ENCODE measurements around the gene FEZF2. TPM values are rescaled to one million over a fixed set of nuclear protein-coding genes. Genes with fewer than 3 reads are reported as not detected.

FEZF2 gene
- total and polyA plus RNA-seq, 9 of the 15 experiments (the other 6 are each of a cell fraction or from before 2014, with no cell fraction given), result not detected

DNA sequence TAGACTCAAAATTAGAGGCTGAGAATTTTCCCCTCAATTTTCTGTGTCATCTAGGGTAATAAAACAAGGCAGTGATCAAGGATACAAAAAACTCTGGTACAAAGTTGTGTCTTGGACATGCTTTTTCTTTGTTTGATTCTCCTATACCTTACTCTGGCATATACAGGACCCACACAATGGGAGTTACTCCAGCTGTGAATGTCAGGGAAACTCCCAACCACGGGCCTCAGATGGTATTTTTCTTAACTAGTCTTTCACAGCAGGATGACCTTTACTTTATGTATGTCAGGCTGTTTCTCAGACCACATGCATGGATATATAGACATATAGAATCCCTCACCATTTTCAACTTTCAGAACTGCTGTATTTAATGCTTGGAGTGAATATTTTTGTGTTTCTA lies 41.3 kb downstream of the FEZF2 start:
- 0% methylated on average over 1 of the region's 1 CpG for WGBS (ENCODE audit: insufficient coverage, low coverage, missing lambda C conversion rate)
- in situ Hi-C loops (cut with MboI), result loop anchor here (10.0 kb wide), 1 partner anchor 223 kb away; no protein-coding TSS in a partner anchor
- no peak overlapping the region for H2AFZ ChIP-seq (ENCODE audit: low read depth, low read length)
- TF ChIP-seq ZNF263 (CRISPR knock-in tag; IDR thresholded peaks at IDR 0.05; ENCODE audit: borderline replicate concordance) (no peak), SUPT5H (IDR thresholded peaks at IDR 0.05) (no peak), ETS1 (conservative IDR thresholded peaks at IDR 0.05; ENCODE audit: control insufficient read depth, low read depth, low read length) (no peak), ZNF436 (CRISPR knock-in tag; IDR thresholded peaks at IDR 0.05) (no peak), POLR2H (tag; IDR thresholded peaks at IDR 0.05; ENCODE audit: low read depth) (no peak), MIER1 (IDR thresholded peaks at IDR 0.05; ENCODE audit: low read depth) (no peak), XRCC5 (IDR thresholded peaks at IDR 0.05; ENCODE audit: low read depth, low read length) (no peak), ZBTB43 (CRISPR knock-in tag; IDR thresholded peaks at IDR 0.05) (no peak)
- TF ChIP-seq, protein P1, sequence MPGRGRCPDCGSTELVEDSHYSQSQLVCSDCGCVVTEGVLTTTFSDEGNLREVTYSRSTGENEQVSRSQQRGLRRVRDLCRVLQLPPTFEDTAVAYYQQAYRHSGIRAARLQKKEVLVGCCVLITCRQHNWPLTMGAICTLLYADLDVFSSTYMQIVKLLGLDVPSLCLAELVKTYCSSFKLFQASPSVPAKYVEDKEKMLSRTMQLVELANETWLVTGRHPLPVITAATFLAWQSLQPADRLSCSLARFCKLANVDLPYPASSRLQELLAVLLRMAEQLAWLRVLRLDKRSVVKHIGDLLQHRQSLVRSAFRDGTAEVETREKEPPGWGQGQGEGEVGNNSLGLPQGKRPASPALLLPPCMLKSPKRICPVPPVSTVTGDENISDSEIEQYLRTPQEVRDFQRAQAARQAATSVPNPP (IDR thresholded peaks at IDR 0.05; ENCODE audit: borderline replicate concordance, insufficient read depth, insufficient read length), result no peak
- TF ChIP-seq, protein P2, sequence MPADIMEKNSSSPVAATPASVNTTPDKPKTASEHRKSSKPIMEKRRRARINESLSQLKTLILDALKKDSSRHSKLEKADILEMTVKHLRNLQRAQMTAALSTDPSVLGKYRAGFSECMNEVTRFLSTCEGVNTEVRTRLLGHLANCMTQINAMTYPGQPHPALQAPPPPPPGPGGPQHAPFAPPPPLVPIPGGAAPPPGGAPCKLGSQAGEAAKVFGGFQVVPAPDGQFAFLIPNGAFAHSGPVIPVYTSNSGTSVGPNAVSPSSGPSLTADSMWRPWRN (IDR thresholded peaks at IDR 0.05; ENCODE audit: low read depth), result no peak

More for the DNA sequence above, 41.3 kb downstream of the FEZF2 start:
- H3K9ac ChIP-seq (ENCODE audit: insufficient read depth in 1 of 2, low read depth in 2 of 2, low read length in 2 of 2), result no peak overlapping the region
- H3K36me3 ChIP-seq (ENCODE audit: control insufficient read depth, insufficient read depth, low read length), result no peaks in the 10 kb centered on the region
- ATAC-seq (no peak), FAIRE-seq (no peak), DNase-seq (ENCODE audit: extremely low read depth in 1 of 4, low spot score in 3 of 4) (no peak)
- ChIA-PET CTCF (ENCODE audit: low intra/inter-chr PET ratio) (interaction anchor here (0.6 kb wide), 1 partner anchor 228 kb away, joined by 3 read pairs; no protein-coding TSS in a partner anchor), POLR2A (interaction anchor here (1.0 kb wide), 1 partner anchor 85 kb away, joined by 3 read pairs; no protein-coding TSS in a partner anchor)
- no peaks in the 10 kb centered on the region for H4K20me1 ChIP-seq (replicated peaks; ENCODE audit: control insufficient read depth, insufficient read depth, low read length)
- no peaks in the 10 kb centered on the region for H3K27me3 ChIP-seq (ENCODE audit: control insufficient read depth in 2 of 2, insufficient read depth in 2 of 2, low read length in 2 of 2)
- H3K9me3 ChIP-seq (replicated peaks; ENCODE audit: control insufficient read depth, insufficient read depth, low read depth, low read length), result no peaks in the 10 kb centered on the region
- no TSS peak for BruUV-seq (replicated peaks)
- no peak overlapping the region for H3K4me3 ChIP-seq
- no peaks in the 10 kb centered on the region for H3K9me1 ChIP-seq (ENCODE audit: control insufficient read depth, insufficient read depth, low read length)
- no peak overlapping the region for H3K4me2 ChIP-seq (ENCODE audit: insufficient read depth, low read length)
- no peaks in the 10 kb centered on the region for H3K79me2 ChIP-seq (ENCODE audit: control insufficient read depth, insufficient read depth, low read length)
- H3K4me1 ChIP-seq (replicated peaks in 1 of 2; ENCODE audit: control insufficient read depth in 2 of 2, insufficient read depth in 2 of 2, low read length in 2 of 2), result no peaks in the 10 kb centered on the region
- intact Hi-C loops (cut with micrococcal nuclease), result loop anchor here (2.0 kb wide), 1 partner anchor 227 kb away; no protein-coding TSS in a partner anchor
- H3K27ac ChIP-seq (ENCODE audit: extremely low read depth, low read depth, low read length), result no peak overlapping the region
